GM21717 (cell line): ENCODE data around the gene CCDC74B.
"Not testable (repeated sequence)": the region's sequence is repeated elsewhere in the genome, so short reads cannot be mapped to it uniquely, and the experiment has no call there.

ENCODE experiments used
- ATAC-seq: cut with Tn5 transposase; IDR thresholded peaks from one replicate; pipeline ENCODE4 v1.9.1; 2021; ENCODE audit warnings: mild to moderate bottlenecking, moderate library complexity; ENCODE audit not compliant: unreplicated experiment

The CCDC74B gene

DNA sequence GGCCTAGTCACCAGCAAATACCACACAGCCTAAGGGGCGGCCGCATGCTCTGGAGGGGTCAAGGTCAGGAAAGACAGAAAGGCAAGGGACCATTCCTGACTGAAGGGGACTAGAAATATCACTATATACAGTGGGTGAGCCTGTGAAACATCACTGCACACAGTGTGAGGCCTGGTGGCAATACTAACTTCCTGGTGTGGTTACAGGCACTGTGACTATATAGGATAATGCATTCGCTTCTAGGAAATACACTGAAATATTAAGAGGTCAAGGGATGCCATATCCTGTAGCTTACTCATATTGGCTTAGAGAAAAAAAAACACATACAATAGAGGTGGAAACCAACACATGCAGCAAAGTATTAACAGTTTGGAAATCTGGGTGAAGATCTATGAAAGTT lies 24.3 kb upstream of the CCDC74B start:
- not testable (repeated sequence) for ATAC-seq

DNA sequence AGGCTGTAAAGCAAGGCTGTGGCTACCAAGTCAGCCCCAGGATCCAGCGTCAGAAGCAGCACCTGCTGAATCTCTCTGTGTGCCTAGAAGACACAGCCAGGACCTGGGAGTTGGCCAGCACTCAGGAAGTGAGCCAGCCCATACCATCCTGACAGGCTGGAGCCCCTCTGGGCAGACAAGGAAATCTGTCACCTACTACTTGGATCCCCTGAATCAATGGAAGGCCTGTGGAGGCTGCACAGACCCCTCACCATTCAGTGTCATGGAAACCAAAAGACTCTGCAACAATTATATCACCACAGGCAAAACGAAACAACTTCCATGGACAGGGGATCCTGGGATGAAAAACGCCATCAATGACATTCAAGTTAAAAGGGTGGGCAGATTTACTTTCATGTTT lies 21.7 kb upstream of the CCDC74B start:
- ATAC-seq, result not testable (repeated sequence)

DNA sequence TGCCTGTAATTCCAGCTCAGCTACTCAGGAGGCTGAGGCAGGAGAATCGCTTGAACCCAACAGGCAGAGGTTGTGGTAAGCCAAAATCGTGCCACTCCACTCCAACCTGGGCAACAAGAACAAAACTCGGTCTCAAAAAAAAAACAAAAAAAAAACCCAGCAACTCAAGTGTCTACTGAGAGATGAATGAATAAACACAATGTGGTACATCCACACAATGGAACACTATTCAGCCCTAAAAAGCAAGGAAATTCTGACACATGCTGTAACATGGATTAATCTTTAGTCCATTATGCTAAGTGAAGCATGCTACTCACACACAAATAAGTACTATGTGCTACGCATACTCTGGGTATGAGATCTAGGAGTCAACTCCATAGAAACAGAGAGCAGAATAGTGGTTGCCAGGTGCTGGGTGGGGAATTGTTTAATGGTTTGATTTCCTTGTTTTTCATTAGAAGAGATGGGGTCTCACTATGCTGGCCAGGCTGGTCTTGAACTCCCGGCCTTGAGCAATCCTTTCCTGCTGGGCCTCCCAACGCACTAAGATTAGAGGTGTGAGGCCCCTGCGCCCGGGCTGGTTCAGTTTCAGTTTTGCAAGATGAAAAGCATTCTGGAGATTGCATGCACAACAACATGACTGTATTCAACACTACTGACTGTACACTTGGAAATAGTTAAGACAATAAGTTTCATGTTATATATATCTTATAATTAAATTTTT lies 20.5 kb upstream of the CCDC74B start:
- no peak for ATAC-seq

DNA sequence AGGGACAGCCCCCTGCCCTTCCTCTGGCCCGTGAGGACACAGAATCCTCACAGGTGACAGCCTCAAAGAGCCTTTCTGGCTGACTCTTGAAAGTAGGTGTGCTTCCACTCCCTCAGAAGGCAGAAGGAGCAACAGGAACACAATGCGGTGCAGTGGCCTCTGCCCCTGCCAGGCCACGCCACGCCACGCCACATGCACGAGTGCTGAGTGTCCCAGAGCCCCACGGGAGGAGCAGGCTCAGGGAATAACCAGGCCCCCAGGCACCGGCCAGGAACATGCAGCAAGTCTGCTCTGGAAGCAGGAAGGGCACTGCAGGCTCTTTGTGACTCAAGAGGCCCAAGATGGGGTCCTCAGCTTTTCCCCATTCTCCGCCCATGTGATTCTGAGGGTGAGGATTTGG lies 18.1 kb upstream of the CCDC74B start:
- ATAC-seq, result no peak

DNA sequence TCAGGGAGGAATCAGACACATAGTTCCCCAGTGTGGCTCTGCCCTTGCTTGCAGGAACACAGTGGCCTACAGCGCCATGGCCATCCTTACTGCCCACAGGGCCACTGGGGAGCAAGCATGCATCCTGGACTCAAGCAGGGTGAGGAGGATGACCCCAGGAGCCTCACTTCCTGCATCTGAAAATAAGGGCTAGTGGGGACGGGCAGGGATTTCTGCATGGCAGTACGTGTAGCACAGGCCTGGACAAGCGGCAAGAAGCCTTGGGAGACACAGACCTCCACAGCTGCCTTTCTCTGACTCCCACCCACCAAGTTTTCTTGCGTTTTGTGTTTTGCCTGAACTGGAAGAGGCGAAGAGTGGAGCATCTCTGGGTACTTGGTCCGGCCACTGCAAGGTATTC lies 17.6 kb upstream of the CCDC74B start:
- ATAC-seq, result not testable (repeated sequence)

DNA sequence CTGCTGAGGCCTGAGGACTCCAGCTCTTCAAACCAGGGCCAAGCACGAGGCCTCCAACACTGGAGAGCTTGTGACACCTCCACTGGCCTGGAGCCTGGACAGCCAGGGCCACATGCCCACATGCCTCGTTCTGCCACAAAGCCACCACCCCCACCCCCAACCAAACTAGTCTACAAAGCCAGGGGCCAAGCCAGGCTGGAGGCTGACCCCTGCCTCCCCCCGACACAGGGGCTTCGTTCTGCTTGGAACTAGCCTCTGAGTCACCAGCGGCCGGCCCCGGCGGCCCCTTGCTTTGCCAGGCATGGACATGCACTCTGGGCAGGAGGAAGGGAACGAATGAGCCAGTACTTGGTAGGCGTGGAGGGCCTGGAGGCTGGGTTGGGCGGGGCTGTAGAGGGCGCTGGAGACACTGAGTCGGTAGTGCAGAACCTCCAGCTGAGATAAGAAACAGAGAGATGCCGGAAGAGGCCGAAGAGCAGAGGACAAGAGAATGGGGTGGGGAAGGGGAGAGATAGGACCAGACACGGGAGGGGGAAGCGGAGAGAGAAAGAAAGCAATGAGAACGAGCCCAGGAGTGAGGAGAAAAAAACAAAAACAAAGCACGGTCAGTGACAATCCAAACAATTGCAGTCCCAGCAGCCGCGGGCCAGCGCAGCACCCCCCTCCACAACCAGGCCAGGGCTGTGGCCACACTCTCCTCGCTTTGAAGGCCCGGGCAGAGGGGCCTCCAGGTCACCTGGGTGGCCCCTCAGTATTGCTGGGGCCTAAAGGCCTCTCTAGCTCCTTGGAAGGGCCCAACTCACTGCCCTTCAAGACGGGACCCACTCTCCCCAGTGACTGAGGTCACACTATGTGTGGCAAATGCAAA lies 16.2 kb upstream of the CCDC74B start:
- ATAC-seq, result not testable (repeated sequence)

DNA sequence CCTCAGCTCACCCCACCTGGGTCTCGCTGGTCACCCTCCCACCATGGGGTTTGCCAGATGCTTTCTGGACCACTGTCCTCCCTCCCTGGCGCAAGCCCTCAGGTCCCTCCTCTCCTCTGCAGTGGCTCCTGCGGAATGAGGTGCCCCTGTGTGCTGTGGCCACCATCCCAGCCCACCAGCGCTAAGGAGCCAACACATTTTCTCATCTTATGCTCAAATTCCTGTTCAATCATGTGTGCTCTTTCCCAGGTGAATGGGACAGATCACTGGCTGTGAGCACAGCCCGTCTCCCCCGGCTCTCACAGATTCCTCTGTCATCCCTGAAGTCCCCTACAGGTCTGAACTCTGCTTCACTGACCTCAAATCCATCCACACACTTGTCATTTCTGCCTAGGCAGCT lies 15.2 kb upstream of the CCDC74B start:
- no peak for ATAC-seq

DNA sequence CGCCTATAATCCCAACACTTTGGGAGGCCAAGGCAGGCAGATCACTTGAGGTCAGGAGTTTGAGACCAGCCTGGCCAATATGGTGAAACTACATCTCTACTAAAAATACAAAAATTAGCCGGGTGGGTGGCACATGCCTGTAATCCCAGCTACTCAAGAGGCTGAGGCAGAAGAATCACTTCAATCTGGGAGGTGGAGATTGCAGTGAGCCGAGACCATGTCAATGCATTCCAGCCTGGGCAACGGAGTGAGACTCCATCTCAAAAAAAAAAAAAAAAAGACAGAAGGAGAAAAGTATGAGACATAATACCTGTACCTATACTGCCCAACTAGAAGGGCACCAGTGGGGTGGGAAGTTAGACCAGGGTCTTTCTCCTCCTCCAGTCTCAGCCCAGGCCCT lies 14.5 kb upstream of the CCDC74B start:
- not testable (repeated sequence) for ATAC-seq

DNA sequence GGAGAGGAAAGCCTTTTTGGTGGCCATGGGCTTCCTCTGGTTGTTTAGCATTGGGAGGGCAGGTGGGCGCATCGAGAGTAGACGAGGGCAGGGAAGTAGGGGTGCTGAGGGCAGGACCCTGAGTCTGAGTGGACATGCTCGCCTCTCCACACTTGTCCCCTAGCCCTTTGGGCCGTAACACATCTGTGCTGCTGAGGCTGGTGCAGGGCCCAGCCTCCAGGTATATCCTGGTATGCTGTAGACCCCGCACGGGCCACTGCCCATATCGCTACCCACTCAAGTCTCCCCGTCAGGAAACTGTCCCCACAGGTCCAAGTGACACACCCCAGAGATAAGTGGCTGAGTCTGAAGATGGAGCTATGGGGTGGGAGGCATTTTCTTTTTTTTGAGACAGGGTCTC lies 13.7 kb upstream of the CCDC74B start:
- ATAC-seq, result no peak

DNA sequence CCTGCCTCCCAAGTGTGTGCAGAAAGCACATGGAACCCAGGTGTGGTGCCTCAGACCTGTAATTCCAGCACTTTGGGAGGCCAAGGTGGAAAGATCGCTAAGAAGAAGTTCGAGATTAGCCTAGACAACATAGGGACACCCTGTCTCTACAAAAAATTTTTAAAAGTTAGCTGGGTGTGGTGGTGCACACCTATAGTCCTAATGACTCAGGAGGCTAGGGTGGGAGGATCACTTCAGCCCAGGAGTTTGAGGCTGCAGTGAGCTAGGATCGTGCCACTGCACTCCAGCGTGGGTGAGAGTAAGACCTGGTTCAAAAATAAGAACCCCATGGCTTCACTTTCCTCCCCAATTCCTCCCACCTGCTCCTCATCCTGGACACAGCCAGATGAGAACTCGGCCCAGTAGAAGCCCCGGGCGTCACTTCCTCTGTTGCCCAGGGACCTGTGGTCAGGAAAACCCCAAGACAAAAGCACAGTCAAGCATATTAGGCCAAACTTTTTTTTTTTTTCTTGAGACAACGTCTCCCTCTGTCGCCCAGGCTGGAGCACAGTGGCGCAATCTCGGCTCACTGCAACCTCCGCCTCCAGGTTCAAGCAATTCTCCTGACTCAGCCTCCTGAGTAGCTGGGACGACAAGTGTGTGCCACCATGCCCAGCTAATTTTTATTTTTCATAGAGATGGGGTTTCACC lies 13.1 kb upstream of the CCDC74B start:
- peak; percentile 88 for ATAC-seq

DNA sequence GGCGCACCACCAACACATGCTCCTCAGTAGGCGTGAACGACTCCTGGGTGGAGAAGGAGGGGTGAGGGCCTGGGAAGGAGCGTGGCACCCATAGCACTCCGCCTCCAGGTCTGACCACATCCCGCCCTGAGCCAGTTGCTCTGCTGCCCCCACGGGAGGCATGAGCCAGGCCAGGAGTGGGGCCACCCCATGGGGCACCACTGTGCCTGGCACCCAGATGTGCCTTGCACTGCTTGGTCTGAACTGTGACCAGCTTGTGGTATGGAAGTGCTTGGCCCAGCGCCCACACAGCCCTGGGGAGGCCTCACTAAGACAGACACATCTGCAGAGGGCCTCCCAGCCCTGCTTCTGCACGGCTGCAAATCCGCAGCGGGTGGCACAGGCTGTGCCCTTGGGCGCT lies 12.4 kb upstream of the CCDC74B start:
- ATAC-seq, result peak; percentile 37

DNA sequence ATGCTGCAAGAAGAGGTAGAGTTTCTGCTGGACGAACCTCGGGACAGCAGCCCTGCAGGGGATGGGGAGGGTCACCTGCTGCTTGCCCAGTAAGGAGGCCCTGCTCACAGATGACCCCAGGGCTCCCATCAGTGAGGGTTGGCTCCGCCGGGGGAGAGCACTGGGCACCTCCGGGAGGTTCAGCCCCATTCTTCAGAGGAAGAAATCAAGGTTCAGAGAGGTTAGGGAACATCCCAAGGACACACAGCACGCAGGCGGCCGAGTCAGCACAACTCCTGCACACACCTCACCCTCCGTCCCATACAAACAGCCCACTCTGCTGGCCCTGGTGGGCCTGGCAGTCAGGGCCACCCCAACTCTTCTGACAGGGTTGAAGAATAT lies 11.7 kb upstream of the CCDC74B start:
- no peak for ATAC-seq

DNA sequence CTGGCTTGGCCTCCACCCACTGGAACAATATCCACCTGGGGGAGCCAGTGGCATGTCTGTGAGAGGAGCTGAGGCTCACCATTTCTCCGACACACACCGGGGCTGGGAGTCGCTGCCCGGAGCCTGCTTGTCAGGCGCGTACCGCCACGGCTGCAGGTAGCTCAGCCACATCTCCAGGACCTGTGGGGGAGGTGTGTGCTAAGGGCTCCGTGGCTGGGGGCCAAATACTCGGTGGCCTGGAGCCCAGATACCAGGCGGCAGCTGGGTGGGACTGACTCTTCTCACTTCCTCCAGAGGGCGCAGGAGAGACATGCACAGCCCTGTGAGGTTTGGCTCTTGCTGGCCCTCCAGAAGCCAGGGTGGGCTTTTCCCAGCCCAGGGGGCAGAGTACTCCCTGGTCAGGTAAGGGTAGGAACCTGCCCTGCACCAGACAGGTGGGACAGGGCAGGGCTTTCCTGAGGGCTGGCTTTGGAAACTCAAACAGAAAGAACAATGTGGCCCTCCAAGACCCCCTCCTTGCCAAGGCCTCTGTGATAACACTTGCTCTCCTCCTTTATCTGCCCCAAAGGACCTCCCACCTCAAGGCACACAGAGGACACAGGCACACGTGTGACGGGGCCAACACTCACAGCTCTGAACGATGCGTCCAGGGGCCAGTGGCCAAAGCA lies 11.2 kb upstream of the CCDC74B start:
- ATAC-seq, result not testable (repeated sequence)

DNA sequence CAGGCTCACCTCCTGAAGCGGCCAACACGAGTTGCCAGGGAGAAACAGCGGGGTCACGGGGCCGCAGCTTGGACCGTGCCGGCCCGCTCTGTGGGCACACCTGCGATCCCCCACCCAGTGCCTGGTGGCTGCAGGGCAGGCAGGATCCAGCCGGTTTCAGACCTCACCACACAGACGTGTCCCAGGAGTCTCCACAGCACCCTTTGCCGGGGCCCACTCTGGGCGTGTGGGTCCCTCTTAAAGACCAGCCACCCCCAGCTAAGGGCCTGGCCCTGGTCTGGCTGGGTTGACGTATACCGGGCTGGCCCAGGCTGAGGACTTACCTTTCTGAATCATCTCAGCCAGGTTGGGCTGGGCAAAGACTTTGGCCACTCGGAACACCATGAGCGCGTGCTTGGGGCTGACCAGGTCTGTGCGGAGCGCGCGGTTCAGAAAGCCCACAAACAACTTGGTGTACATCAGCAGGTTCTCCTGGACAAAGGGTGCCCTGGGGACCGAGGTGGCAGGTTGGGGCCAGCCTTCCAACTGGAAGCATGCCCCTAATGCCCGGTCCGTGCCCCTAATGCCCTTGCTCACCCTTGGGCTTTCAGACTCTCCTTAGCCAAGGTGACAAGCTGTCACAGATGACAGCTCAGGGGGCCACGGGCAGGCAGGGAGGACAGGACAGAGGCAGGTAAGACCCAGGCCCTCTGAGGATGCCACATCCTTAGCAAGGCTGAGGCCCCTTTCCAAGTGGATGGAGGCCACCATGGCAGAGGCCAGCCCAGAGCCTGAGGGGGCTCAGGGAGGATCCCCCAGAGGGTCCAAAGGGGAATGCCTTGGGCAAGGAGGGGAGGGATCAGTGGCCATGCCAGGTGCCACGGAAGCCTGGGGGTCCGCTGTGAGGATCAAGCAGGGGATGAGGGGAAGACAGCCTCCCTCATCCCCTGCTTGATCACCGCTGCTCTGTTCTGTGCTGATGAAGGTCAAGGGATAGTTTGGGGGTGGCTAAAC lies 10.2 kb upstream of the CCDC74B start:
- no peak for ATAC-seq

DNA sequence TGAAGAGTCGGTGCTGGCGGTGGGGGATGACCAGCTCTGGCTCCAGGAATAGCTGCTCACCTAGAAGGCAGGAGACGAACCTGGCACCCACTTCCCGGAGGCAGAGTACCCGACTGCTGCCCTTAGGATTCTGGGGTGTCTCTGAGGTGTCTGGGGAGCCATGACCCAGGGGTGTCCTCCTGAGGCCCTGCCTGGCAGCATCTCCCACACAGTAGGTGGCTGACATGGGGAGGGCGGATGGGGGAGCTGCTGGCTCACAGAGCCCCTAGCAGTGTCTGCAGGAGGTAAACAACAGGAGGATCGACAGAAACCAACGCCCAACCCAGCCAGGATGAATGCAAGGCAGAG lies 9.5 kb upstream of the CCDC74B start:
- ATAC-seq, result not testable (repeated sequence)

DNA sequence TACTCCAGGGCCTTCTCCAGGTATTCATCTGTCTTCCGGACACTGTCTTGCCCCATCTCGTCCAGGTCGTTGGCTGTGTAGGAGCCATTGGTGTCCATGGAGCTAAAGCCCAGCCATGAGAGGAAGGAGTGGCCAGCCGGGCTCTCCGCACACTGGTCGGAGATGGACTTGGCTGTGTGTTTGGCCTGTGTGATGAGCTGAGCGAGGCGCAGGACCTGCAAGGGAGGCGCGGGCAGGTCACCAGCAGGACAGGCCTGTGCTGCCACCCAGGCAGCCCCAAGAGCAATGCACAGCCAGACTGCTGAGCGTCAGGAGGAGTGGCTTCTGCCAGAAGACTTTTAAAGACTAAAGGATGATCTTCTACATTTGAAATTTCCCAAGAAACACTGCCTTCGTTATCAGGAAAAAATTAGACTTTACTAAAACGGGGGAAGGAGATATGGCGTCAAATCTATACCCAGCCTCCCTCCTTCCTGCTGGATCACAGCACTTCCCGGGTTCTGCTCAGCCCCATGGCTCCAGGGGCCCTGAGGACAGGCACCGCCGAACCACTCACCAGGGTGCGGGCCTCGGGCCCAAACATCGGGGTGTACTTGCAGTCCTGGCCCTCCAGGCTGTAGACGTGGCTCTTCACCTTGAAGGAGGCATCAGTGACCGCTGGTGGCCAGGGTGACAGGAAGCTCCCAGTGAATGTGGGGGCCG lies 9.0 kb upstream of the CCDC74B start:
- ATAC-seq, result not testable (repeated sequence)

DNA sequence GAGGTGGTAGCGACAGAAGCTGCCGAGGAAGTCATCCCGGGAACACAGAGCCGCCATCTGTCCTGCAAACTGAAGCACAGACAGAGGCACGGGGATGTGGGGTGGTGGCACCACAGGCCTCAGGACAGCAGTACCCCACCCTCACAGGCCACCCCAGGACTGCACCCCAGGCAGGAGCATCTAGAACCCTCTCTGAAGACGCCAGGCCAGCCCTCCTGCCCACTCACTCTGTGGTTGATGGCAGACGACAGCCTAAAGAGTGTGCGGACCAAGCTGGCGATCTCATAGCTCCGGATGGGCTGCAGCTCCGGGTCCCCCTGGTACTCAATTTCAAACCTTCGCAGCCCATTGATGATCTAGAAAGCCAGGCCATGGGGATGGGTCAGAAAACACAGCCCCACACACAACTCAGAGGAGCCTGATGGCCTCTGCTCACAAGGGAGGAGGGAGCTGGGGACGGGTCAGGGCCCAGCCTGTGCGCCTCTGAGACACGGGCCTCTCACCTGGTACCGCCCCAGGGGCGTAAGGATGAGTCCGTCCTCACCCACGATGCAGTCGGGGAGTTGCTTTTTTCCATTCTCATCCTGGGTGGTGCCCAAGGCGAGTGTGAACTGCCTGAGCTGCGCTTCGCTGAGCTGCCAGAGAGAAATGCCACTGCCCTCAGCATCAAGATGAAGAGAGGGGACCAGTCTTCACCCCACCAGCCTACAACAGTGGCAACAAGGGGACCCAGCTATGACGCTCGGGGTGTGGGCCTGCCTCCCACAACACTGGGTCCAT lies 8.1 kb upstream of the CCDC74B start:
- no peak for ATAC-seq

DNA sequence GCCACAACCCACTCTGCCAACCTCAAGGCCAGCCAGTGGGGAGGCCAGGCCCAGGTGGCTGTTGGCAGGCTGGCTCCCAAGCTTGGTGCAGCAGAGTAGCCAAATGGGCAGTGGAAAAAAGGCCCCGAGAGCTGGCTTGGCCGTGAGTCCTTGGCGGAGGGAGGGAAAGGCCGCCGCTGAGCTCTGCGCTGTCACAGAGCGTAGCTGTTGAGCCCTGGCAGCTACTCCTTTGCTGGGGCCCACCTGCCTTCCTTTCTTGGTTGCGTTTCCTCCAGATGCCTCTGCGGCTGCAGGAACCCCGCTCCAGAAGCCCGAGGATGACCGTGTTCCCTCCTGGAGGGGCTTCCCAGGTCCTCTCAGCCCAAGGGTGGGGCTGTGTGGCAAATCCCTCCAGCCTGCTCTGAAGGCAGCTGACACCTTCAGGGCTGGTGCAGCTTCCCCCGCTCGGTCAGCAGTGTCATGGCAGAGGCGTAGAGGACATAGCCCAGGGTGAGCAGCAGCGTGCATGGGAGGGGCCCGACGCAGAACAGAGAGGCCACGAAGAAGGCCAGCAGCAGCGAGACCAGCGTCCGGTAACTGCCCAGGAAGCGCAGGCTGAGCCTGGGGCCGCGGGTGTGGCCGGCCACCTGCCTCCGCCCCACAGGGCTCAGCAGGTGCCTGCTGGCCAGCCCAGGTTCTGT lies 7.4 kb upstream of the CCDC74B start:
- ATAC-seq, result not testable (repeated sequence)
